KMS-11 (cell line): ENCODE measurements around the gene ARHGEF33.

Experiments used
- H2AFZ ChIP-seq: fragments of 200-600 bp; sonication (generic); 2 replicates; pipeline ENCODE4 v1.6.1; 2016; ENCODE audit warnings: antibody characterized with exemption, mixed run types, low read depth
- H3K27ac ChIP-seq: fragments of 200-600 bp; sonication (generic); 2 replicates; pipeline ENCODE4 v1.6.1; 2016; ENCODE audit warnings: mild to moderate bottlenecking, mixed run types
- H3K27me3 ChIP-seq: fragments of 200-600 bp; sonication (generic); 2 replicates; pipeline ENCODE4 v1.6.1; 2017; ENCODE audit warnings: mild to moderate bottlenecking, low read depth, mixed run types, moderate library complexity; ENCODE audit not compliant: insufficient read depth
- H3K36me3 ChIP-seq: fragments of 200-600 bp; sonication (generic); 2 replicates; pipeline ENCODE4 v1.6.1; 2017; ENCODE audit warnings: mild to moderate bottlenecking, mixed run types; ENCODE audit not compliant: insufficient read depth
- H3K4me1 ChIP-seq: fragments of 200-600 bp; sonication (generic); 2 replicates; pipeline ENCODE4 v1.6.1; 2016; ENCODE audit warnings: mild to moderate bottlenecking, low read depth, mixed run types; ENCODE audit not compliant: poor library complexity, severe bottlenecking
- H3K4me2 ChIP-seq: fragments of 200-600 bp; sonication (generic); 2 replicates; pipeline ENCODE4 v1.7.0; 2016; ENCODE audit warnings: mild to moderate bottlenecking, mixed run types
- H3K4me3 ChIP-seq: fragments of 200-600 bp; sonication (generic); IDR thresholded peaks from 2 replicates; pipeline ENCODE4 v1.6.1; 2017; ENCODE audit warnings: low read depth, low read length, mixed read lengths; ENCODE audit not compliant: insufficient read depth
- H3K79me2 ChIP-seq: fragments of 200-600 bp; sonication (generic); 2 replicates; pipeline ENCODE4 v1.6.1; 2016; ENCODE audit warnings: low read depth, mixed run types; ENCODE audit not compliant: insufficient read depth
- H3K9ac ChIP-seq: fragments of 200-600 bp; sonication (generic); 2 replicates; pipeline ENCODE4 v1.6.1; 2016; ENCODE audit warnings: mild to moderate bottlenecking, mixed run types
- H4K20me1 ChIP-seq: fragments of 200-600 bp; sonication (generic); 2 replicates; pipeline ENCODE4 v1.6.1; 2016; ENCODE audit warnings: mild to moderate bottlenecking, mixed run types; ENCODE audit not compliant: insufficient read depth
- CTCF ChIP-seq: fragments of 200-600 bp; sonication (generic); conservative IDR thresholded peaks from 2 replicates; pipeline ENCODE4 v1.6.1; 2017; ENCODE audit warnings: low read depth, mild to moderate bottlenecking, antibody characterized with exemption, low read length, moderate library complexity, mixed read lengths

ARHGEF33 gene

GRCh38 chr2:38863061-38863695 is 26.5 kb upstream of the ARHGEF33 start:
- Histone ChIP-seq H3K79me2 (no peaks in the 10 kb centered on the region), H3K4me3 (no peak overlapping the region), H2AFZ (no peak overlapping the region), H3K9ac (no peak overlapping the region), H3K4me2 (no peak overlapping the region), H3K36me3 (no peaks in the 10 kb centered on the region), H3K4me1 (peaks cover 8% of the 10 kb centered on the region), H3K27me3 (no peaks in the 10 kb centered on the region), H4K20me1 (0 out of 2 replicates have a peak, but pooled peaks cover 3% of the 10 kb centered on the region), H3K27ac (no peak overlapping the region)
- TF ChIP-seq CTCF: no peak

DNA sequence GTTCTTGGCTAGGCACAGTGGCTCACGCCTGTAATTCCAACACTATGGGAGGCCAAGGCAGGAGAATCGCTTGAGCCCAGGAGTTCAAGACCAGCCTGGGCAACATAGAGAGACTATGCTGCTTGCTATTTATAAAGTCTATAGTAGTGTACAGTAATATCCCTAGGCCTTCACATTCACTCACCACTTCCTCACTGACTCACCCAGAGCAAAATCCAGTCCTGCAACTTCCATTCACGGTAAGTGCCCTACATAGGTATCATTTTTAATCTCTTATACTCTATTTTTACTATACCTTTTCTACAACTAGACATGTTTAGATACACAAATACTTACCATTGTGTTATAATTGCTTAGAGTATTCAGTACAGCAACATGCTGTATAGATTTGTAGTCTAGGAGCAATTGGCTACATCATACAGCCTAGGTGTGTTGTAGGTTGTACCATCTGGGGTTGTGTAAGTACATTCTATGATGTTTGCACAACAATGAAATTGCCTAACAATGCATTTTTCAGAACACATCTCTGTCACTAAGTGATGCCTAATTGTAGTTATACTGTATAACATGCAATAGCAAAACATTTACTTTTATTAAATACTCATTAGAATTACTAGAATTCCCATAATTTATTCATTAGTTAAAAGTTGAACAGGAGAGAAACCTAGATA is 22.8 kb upstream of the ARHGEF33 start:
- Histone ChIP-seq H3K9ac (no peak overlapping the region), H4K20me1 (0 out of 2 replicates have a peak, but pooled peaks cover 3% of the 10 kb centered on the region), H2AFZ (no peak overlapping the region), H3K36me3 (no peaks in the 10 kb centered on the region), H3K4me1 (peaks cover 8% of the 10 kb centered on the region), H3K4me2 (no peak overlapping the region), H3K4me3 (no peak overlapping the region), H3K79me2 (no peaks in the 10 kb centered on the region; the same call in 1 of the 2 replicates), H3K27me3 (no peaks in the 10 kb centered on the region), H3K27ac (no peak overlapping the region)
- no peak for TF ChIP-seq CTCF

DNA sequence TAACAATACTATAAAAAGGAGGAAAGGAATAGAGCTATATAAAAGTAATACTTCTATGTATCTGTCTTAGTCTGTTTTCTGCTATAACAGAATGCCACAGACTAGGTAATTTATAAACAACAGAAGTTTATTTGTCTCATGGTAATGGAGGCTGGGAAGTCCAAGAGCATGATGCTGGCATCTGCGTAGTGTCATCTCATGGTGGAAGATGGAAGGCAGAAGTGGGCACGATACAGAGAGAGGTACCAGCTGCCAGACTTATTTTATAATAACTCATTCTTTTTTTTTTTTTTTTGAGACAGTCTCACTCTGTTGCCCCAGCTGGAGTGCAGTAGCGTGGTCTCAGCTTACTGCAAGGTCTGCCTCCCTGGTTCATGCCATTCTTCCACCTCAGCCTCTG is 18.2 kb upstream of the ARHGEF33 start:
- TF ChIP-seq CTCF: no peak
- H3K4me3 ChIP-seq: no peak overlapping the region
- H3K4me2 ChIP-seq: no peak overlapping the region
- H3K27me3 ChIP-seq: no peaks in the 10 kb centered on the region
- H3K27ac ChIP-seq: no peak overlapping the region
- H3K79me2 ChIP-seq: peaks cover 8% of the 10 kb centered on the region; the same call in 1 of the 2 replicates
- no peaks in the 10 kb centered on the region for H3K36me3 ChIP-seq
- H3K9ac ChIP-seq: no peak overlapping the region
- no peak overlapping the region for H2AFZ ChIP-seq
- H3K4me1 ChIP-seq: peaks cover 11% of the 10 kb centered on the region
- no peaks in the 10 kb centered on the region for H4K20me1 ChIP-seq

DNA sequence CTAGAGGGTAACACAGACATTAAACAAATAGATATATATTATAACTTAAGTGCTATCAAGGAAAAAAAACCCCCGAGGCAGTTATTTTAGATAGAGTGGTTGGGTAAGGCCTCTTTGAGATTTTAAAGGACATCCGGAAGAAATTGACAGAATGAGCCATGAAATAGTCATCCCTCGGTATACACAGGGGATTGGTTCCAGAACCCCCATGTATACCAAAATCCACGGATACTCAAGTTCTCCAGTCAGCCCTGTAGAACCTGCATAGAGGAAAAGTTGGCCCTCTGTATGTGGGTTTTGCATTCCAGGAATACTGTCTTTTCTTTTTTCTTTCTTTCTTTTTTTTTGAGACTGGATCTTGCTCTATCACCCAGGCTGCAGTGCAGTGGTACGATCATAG is 15.9 kb upstream of the ARHGEF33 start:
- Histone ChIP-seq H3K27me3 (no peaks in the 10 kb centered on the region), H3K4me3 (no peak overlapping the region), H3K36me3 (no peaks in the 10 kb centered on the region), H2AFZ (no peak overlapping the region), H3K9ac (no peak overlapping the region), H3K4me1 (peaks cover 14% of the 10 kb centered on the region), H3K79me2 (peaks cover 8% of the 10 kb centered on the region; the same call in 1 of the 2 replicates), H3K4me2 (no peak overlapping the region), H4K20me1 (no peaks in the 10 kb centered on the region), H3K27ac (no peak overlapping the region)
- TF ChIP-seq CTCF: no peak
